HFF-Myc (cell line): ENCODE measurements around the gene IGF1R.

Experiments used
- DNase-seq: peaks from one replicate; pipeline ENCODE4 v3.0.0-alpha.2; 2011; ENCODE audit warnings: low read depth; ENCODE audit errors: extremely low read depth
- H3K4me3 ChIP-seq: replicated peaks from 2 replicates; pipeline ENCODE4 v1.5.1; 2011; ENCODE audit warnings: low read depth, mild to moderate bottlenecking, control low read depth, low read length
- TF ChIP-seq, protein P1 (sequence below): IDR thresholded peaks from 2 replicates; pipeline ENCODE4 v1.5.1; 2012; ENCODE audit warnings: mild to moderate bottlenecking, low read depth, low read length, control low read depth; ENCODE audit errors: missing control alignments

Gene IGF1R

DNA sequence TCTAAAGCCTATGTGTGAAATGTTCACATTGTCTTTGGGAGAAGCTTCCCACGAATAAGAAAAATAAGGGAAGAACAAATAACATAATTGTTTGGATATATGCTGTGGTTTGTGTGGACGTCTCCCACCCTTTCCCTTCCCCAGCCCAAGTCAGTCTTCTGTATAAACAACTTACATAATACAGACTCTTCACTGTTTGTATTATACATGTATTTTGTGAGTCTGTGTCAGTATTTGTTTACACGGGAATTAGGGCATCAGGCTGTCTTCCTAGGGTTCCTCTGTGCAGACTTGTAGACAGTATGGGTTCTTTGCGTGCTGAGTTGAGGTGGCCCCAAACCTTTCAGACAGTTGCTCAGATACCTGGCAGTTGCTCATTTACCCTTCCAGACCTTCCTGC is 103.4 kb downstream of the IGF1R start:
- no peak overlapping the region for H3K4me3 ChIP-seq
- TF ChIP-seq, protein P1, sequence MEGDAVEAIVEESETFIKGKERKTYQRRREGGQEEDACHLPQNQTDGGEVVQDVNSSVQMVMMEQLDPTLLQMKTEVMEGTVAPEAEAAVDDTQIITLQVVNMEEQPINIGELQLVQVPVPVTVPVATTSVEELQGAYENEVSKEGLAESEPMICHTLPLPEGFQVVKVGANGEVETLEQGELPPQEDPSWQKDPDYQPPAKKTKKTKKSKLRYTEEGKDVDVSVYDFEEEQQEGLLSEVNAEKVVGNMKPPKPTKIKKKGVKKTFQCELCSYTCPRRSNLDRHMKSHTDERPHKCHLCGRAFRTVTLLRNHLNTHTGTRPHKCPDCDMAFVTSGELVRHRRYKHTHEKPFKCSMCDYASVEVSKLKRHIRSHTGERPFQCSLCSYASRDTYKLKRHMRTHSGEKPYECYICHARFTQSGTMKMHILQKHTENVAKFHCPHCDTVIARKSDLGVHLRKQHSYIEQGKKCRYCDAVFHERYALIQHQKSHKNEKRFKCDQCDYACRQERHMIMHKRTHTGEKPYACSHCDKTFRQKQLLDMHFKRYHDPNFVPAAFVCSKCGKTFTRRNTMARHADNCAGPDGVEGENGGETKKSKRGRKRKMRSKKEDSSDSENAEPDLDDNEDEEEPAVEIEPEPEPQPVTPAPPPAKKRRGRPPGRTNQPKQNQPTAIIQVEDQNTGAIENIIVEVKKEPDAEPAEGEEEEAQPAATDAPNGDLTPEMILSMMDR = no peak
- no peak for DNase-seq

GRCh38 chr15:98753726-98754656 is 105.7 kb downstream of the IGF1R start:
- no peak for DNase-seq
- TF ChIP-seq, protein P1 = no peak
- H3K4me3 ChIP-seq = peak overlapping the region; percentile 13; the same call in 1 of the 2 replicates

DNA sequence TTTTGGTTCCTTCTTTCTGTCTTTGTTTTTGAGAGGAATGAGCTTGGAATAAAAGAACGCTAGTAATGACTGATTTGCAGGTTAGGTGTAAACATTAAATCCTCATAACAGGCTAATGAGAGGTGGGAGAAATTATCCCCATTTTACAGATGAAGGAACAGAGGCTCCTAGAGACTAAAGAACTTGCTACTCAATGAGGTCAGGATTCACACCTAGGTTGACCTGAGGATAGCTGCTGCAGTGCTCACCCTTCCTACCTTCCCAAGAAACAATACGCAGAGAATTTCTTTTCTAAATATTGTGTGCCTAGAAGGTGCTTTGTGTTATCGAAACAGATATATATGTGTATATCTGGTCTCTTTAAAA is 106.3 kb downstream of the IGF1R start:
- H3K4me3 ChIP-seq = no peak overlapping the region
- TF ChIP-seq, protein P1 = no peak
- DNase-seq = no peak

GRCh38 chr15:98755138-98755537 is 106.8 kb downstream of the IGF1R start:
- no peak for DNase-seq
- TF ChIP-seq, protein P1 = no peak
- no peak overlapping the region for H3K4me3 ChIP-seq

GRCh38 chr15:98755781-98756180 is 107.4 kb downstream of the IGF1R start:
- no peak for DNase-seq

DNA sequence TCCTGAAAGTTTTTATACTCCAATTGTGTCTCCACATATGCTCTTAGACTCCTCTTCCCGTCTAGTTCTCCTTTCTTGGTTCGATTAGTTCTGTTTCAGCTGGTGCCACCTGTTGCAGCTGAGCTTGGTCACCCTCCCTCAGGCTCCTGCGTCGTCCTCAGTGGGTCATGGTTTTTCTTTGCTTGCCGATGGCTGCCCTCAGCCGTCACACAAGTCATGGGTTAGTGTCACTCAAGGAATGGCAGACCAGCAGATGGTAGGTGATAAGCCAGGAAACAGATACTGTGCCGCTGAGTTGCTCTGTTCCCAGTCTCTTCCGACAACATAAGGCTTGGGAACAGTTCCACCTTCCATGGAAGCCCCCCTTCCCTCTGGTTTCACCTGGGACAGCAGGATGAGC is 109.9 kb downstream of the IGF1R start:
- TF ChIP-seq, protein P1 = no peak
- H3K4me3 ChIP-seq = no peak overlapping the region
- no peak for DNase-seq

More at GRCh38 chr15:98755781-98756180, 107.4 kb downstream of the IGF1R start:
- TF ChIP-seq, protein P1 = no peak
- no peak overlapping the region for H3K4me3 ChIP-seq

DNA sequence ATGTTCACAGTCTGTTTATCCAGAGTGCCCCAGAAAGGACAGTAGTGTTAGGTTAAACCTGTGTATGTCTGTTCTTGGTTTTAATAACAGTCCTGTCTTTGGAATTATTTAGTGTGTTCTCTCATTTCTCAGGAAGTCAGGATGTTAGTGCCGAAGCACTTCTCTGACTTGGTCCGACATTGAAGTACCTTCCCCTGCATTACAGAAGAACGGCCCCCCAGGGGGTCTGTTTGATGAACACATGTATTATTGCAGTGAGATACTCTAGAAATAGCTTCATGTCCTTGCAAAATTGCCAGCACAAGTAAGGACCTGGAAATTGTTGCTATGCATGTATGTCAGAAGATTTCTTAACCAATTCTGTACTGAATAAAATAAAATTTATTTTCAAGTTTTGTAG is 110.9 kb downstream of the IGF1R start:
- no peak for DNase-seq
- H3K4me3 ChIP-seq = no peak overlapping the region
- TF ChIP-seq, protein P1 = no peak
